Esophagus muscularis mucosa (tissue), 3 donors: ENCODE results near the gene HDGFL2.
A peak's percentile ranks its signal among the peaks of the same experiment; 100 is the strongest.

Experiments used
- POLR2AphosphoS5 ChIP-seq, 2 donors: sonication (generic); formaldehyde crosslinking; IDR thresholded peaks; one replicate each; pipeline ENCODE4 v1.6.1; 2017; ENCODE audit warnings: antibody characterized with exemption in 2 of 2
- TF ChIP-seq, protein P1 (sequence below), 3 experiments: fragments of 200-600 bp in 2 of 3; fragments of 450-650 bp in 1 of 3; sonication (generic) in 2 of 3; IDR thresholded peaks; one replicate each; pipeline ENCODE4 v1.5.1; 2017 to 2019; ENCODE audit warnings: antibody characterized with exemption in 3 of 3, mild to moderate bottlenecking in 2 of 3, moderate library complexity in 1 of 3

DNA sequence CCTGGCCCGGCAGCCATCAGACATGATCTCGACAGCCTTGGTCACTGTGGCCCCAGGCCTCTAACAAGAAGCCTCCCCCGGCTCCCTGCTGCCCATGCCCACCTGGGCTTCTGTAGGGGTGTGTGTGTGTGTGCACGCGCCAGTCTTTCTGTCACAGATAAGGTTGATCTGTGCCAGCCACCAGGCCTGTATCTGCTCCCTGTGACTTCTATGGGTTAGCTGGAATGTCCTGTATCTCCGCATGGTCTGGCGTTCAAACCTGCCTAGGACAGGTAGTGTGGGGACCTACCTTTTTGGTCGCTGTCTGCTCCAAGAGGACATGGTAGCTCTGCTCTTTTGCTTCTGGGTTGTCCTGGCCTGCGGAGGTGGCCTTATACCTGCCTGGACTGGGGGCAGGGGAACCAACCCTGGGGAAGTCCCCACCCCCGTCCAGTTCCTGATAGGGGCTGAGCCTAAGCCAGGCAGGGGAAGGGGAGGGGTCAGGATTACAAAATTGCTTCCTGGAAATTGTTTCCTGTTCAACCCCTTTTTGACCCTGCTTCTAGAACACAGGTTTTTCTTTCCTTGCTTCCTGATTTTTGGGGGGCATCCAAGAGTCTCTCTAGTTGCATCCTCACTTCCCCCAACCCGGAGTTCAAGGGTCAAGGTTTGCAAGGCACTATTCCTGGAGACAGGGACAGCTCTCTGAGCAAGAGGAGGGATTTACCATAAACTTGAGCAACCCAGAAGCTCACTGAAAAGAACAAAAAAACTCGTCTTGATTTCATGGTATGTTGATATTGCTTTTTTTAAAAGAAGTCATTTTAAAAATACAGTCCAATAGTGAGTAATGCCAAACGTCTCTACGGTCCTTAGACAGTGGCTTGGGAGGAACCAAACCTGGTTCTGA, 67.8 kb downstream of the HDGFL2 start, which contains the start of gene LRG1:
- TF ChIP-seq, protein P1, sequence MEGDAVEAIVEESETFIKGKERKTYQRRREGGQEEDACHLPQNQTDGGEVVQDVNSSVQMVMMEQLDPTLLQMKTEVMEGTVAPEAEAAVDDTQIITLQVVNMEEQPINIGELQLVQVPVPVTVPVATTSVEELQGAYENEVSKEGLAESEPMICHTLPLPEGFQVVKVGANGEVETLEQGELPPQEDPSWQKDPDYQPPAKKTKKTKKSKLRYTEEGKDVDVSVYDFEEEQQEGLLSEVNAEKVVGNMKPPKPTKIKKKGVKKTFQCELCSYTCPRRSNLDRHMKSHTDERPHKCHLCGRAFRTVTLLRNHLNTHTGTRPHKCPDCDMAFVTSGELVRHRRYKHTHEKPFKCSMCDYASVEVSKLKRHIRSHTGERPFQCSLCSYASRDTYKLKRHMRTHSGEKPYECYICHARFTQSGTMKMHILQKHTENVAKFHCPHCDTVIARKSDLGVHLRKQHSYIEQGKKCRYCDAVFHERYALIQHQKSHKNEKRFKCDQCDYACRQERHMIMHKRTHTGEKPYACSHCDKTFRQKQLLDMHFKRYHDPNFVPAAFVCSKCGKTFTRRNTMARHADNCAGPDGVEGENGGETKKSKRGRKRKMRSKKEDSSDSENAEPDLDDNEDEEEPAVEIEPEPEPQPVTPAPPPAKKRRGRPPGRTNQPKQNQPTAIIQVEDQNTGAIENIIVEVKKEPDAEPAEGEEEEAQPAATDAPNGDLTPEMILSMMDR (IDR thresholded peaks at IDR 0.05), result no peak
- TF ChIP-seq POLR2AphosphoS5 (IDR thresholded peaks at IDR 0.05), result peak in 1 of 2 donors; percentile 10
